DND-41 (cell line): ENCODE measurements around the gene ADNP.

Experiments
- EZH2 ChIP-seq: IDR thresholded peaks from 3 replicates; pipeline ENCODE4 v1.6.1; 2012; ENCODE audit warnings: borderline replicate concordance, low read depth, mild to moderate bottlenecking, moderate library complexity, low read length, inconsistent platforms; ENCODE audit not compliant: severe bottlenecking
- TF ChIP-seq, protein P1 (sequence below): IDR thresholded peaks from 2 replicates; pipeline ENCODE4 v1.5.1; 2012; ENCODE audit warnings: borderline replicate concordance, low read length, moderate library complexity, mild to moderate bottlenecking; ENCODE audit not compliant: poor library complexity, severe bottlenecking; ENCODE audit errors: extremely low read depth

GRCh38 chr20:50885781-50886180, 45.5 kb downstream of the ADNP start:
- TF ChIP-seq, protein P1, sequence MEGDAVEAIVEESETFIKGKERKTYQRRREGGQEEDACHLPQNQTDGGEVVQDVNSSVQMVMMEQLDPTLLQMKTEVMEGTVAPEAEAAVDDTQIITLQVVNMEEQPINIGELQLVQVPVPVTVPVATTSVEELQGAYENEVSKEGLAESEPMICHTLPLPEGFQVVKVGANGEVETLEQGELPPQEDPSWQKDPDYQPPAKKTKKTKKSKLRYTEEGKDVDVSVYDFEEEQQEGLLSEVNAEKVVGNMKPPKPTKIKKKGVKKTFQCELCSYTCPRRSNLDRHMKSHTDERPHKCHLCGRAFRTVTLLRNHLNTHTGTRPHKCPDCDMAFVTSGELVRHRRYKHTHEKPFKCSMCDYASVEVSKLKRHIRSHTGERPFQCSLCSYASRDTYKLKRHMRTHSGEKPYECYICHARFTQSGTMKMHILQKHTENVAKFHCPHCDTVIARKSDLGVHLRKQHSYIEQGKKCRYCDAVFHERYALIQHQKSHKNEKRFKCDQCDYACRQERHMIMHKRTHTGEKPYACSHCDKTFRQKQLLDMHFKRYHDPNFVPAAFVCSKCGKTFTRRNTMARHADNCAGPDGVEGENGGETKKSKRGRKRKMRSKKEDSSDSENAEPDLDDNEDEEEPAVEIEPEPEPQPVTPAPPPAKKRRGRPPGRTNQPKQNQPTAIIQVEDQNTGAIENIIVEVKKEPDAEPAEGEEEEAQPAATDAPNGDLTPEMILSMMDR = no peak
- no peak for TF ChIP-seq EZH2
